WTC11 (cell line): ENCODE measurements around the gene TMBIM6.

ENCODE experiments used
- ATF1 ChIP-seq: sonication (generic); formaldehyde crosslinking; IDR thresholded peaks from 2 replicates; pipeline ENCODE4 v1.8.1; 2023; ENCODE audit warnings: mild to moderate bottlenecking, moderate library complexity, missing genetic modification reagents
- GABPB1 ChIP-seq: sonication (generic); formaldehyde crosslinking; IDR thresholded peaks from 2 replicates; pipeline ENCODE4 v1.8.1; 2023; ENCODE audit warnings: mild to moderate bottlenecking, missing genetic modification reagents
- SP1 ChIP-seq: sonication (generic); formaldehyde crosslinking; conservative IDR thresholded peaks from 2 replicates; pipeline ENCODE4 v1.8.1; 2022; ENCODE audit warnings: missing genetic modification reagents
- TEAD1 ChIP-seq: sonication (generic); formaldehyde crosslinking; IDR thresholded peaks from 2 replicates; pipeline ENCODE4 v1.8.0; 2022; ENCODE audit warnings: mild to moderate bottlenecking, missing genetic modification reagents
- TEAD4 ChIP-seq: sonication (generic); formaldehyde crosslinking; IDR thresholded peaks from 2 replicates; pipeline ENCODE4 v1.8.0; 2022; ENCODE audit warnings: mild to moderate bottlenecking, missing genetic modification reagents
- ZNF396 ChIP-seq: fragments of 250-450 bp; sonication (Bioruptor Pico); IDR thresholded peaks from 2 replicates; pipeline ENCODE4 v1.8.0; 2021; ENCODE audit warnings: mild to moderate bottlenecking, moderate library complexity, borderline replicate concordance
- TF ChIP-seq, protein P1 (sequence below): sonication (generic); formaldehyde crosslinking; IDR thresholded peaks from 2 replicates; pipeline ENCODE4 v1.8.1; 2022; ENCODE audit warnings: mild to moderate bottlenecking, missing genetic modification reagents, moderate library complexity, borderline replicate concordance
- TF ChIP-seq, protein P2 (sequence below): fragments of 200-600 bp; IDR thresholded peaks from 2 replicates; pipeline ENCODE4 v1.8.0; 2022; ENCODE audit warnings: antibody characterized with exemption
- TF ChIP-seq, protein P3 (sequence below): sonication (generic); formaldehyde crosslinking; IDR thresholded peaks from 2 replicates; pipeline ENCODE4 v1.8.0; 2022; ENCODE audit warnings: mild to moderate bottlenecking, missing genetic modification reagents
- TF ChIP-seq, protein P4 (sequence below): fragments of 250-450 bp; sonication (Bioruptor Pico); IDR thresholded peaks from 2 replicates; pipeline ENCODE4 v1.9.0; 2021; ENCODE audit warnings: mild to moderate bottlenecking
- TF ChIP-seq, protein P5 (sequence below): sonication (generic); formaldehyde crosslinking; IDR thresholded peaks from 2 replicates; pipeline ENCODE4 v1.8.1; 2023; ENCODE audit warnings: mild to moderate bottlenecking, missing genetic modification reagents, moderate library complexity
- TF ChIP-seq, protein P6 (sequence below): sonication (generic); formaldehyde crosslinking; IDR thresholded peaks from 2 replicates; pipeline ENCODE4 v1.8.1; 2022; ENCODE audit warnings: low read depth, missing genetic modification reagents, borderline replicate concordance
- TF ChIP-seq, protein P7 (sequence below): sonication (generic); formaldehyde crosslinking; IDR thresholded peaks from 2 replicates; pipeline ENCODE4 v1.8.1; 2023; ENCODE audit warnings: mild to moderate bottlenecking, moderate library complexity, missing genetic modification reagents
- TF ChIP-seq, protein P8 (sequence below): sonication (generic); formaldehyde crosslinking; conservative IDR thresholded peaks from 2 replicates; pipeline ENCODE4 v1.8.1; 2022; ENCODE audit warnings: mild to moderate bottlenecking, missing genetic modification reagents

DNA sequence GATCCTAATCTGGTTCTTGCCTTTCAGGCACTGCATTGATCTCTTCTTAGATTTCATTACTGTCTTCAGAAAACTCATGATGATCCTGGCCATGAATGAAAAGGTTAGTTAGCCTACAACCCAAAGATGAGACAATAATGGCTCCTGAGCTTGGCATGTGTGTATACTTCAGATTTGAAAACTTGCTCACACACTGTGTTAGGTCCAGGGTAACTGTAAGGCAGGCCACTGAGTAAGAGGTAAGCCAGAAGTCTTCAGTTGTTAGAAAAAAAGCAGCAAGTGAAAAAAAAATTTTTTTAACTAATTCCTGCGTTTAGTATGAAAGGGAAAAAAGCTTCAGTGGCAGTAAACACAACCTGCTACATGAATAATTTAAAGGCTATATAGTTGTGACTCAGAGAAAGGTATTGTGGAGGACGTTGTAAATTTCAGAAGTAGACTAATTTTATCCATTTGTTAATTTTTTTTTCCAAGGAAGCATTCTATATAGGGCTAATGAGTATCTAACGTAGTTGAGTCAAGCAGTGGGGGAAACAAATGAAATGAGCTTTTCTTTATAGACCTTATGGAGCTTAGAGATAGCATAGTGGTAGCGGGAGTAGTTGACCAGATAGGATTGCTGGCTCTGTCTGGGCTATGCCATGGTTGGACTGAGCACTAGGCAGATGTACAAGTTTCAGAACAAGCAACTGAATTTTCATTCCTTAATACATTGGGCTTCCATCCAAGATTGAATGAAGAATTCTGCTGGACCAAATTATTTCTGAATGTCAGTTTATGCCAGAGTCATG is 20.5 kb downstream of the TMBIM6 start:
- TF ChIP-seq, protein P1, sequence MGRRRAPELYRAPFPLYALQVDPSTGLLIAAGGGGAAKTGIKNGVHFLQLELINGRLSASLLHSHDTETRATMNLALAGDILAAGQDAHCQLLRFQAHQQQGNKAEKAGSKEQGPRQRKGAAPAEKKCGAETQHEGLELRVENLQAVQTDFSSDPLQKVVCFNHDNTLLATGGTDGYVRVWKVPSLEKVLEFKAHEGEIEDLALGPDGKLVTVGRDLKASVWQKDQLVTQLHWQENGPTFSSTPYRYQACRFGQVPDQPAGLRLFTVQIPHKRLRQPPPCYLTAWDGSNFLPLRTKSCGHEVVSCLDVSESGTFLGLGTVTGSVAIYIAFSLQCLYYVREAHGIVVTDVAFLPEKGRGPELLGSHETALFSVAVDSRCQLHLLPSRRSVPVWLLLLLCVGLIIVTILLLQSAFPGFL, result no peak
- TF ChIP-seq, protein P2, sequence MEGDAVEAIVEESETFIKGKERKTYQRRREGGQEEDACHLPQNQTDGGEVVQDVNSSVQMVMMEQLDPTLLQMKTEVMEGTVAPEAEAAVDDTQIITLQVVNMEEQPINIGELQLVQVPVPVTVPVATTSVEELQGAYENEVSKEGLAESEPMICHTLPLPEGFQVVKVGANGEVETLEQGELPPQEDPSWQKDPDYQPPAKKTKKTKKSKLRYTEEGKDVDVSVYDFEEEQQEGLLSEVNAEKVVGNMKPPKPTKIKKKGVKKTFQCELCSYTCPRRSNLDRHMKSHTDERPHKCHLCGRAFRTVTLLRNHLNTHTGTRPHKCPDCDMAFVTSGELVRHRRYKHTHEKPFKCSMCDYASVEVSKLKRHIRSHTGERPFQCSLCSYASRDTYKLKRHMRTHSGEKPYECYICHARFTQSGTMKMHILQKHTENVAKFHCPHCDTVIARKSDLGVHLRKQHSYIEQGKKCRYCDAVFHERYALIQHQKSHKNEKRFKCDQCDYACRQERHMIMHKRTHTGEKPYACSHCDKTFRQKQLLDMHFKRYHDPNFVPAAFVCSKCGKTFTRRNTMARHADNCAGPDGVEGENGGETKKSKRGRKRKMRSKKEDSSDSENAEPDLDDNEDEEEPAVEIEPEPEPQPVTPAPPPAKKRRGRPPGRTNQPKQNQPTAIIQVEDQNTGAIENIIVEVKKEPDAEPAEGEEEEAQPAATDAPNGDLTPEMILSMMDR, result no peak
- TF ChIP-seq, protein P3, sequence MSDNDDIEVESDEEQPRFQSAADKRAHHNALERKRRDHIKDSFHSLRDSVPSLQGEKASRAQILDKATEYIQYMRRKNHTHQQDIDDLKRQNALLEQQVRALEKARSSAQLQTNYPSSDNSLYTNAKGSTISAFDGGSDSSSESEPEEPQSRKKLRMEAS (CRISPR knock-in tag), result no peak
- no peak for TF ChIP-seq TEAD1 (CRISPR knock-in tag)
- TF ChIP-seq, protein P4, sequence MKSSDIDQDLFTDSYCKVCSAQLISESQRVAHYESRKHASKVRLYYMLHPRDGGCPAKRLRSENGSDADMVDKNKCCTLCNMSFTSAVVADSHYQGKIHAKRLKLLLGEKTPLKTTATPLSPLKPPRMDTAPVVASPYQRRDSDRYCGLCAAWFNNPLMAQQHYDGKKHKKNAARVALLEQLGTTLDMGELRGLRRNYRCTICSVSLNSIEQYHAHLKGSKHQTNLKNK, result no peak
- TF ChIP-seq SP1, result no peak
- TF ChIP-seq ZNF396 (CRISPR knock-in tag), result no peak
- no peak for TF ChIP-seq TEAD4 (CRISPR knock-in tag)
- no peak for TF ChIP-seq ATF1
- TF ChIP-seq, protein P5, sequence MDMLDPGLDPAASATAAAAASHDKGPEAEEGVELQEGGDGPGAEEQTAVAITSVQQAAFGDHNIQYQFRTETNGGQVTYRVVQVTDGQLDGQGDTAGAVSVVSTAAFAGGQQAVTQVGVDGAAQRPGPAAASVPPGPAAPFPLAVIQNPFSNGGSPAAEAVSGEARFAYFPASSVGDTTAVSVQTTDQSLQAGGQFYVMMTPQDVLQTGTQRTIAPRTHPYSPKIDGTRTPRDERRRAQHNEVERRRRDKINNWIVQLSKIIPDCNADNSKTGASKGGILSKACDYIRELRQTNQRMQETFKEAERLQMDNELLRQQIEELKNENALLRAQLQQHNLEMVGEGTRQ, result no peak
- TF ChIP-seq GABPB1 (CRISPR knock-in tag), result no peak
- TF ChIP-seq, protein P6, sequence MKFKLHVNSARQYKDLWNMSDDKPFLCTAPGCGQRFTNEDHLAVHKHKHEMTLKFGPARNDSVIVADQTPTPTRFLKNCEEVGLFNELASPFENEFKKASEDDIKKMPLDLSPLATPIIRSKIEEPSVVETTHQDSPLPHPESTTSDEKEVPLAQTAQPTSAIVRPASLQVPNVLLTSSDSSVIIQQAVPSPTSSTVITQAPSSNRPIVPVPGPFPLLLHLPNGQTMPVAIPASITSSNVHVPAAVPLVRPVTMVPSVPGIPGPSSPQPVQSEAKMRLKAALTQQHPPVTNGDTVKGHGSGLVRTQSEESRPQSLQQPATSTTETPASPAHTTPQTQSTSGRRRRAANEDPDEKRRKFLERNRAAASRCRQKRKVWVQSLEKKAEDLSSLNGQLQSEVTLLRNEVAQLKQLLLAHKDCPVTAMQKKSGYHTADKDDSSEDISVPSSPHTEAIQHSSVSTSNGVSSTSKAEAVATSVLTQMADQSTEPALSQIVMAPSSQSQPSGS (CRISPR knock-in tag), result no peak
- TF ChIP-seq, protein P7, sequence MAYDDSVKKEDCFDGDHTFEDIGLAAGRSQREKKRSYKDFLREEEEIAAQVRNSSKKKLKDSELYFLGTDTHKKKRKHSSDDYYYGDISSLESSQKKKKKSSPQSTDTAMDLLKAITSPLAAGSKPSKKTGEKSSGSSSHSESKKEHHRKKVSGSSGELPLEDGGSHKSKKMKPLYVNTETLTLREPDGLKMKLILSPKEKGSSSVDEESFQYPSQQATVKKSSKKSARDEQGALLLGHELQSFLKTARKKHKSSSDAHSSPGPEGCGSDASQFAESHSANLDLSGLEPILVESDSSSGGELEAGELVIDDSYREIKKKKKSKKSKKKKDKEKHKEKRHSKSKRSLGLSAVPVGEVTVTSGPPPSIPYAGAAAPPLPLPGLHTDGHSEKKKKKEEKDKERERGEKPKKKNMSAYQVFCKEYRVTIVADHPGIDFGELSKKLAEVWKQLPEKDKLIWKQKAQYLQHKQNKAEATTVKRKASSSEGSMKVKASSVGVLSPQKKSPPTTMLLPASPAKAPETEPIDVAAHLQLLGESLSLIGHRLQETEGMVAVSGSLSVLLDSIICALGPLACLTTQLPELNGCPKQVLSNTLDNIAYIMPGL (CRISPR knock-in tag), result no peak
- TF ChIP-seq, protein P8, sequence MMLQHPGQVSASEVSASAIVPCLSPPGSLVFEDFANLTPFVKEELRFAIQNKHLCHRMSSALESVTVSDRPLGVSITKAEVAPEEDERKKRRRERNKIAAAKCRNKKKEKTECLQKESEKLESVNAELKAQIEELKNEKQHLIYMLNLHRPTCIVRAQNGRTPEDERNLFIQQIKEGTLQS (CRISPR knock-in tag), result no peak
